MCF 10A (cell line): ENCODE measurements around the gene IBTK. TPM values are rescaled to one million over a fixed set of nuclear protein-coding genes. Genes with fewer than 3 reads are reported as not detected.
"Not testable (repeated sequence)": the region's sequence is repeated elsewhere in the genome, so short reads cannot be mapped to it uniquely, and the experiment has no call there.

Source experiments
- Bru-seq: library from RNA; stranded (reverse); fragments of 400-500 nt; gene quantifications from one replicate; lab custom pipeline; 2021; lab: Mats Ljungman, UMichigan
- BruChase-seq, 2 experiments: library from RNA; stranded (reverse); fragments of 400-500 nt; gene quantifications; one replicate each; lab custom pipeline; 2021; lab: Mats Ljungman, UMichigan
- BruUV-seq: library from RNA; stranded (reverse); fragments of 400-500 nt; replicated peaks from 2 replicates; lab custom pipeline; 2021; lab: Mats Ljungman, UMichigan
- CTCF ChIA-PET: fragments of 300-600 bp; sonication (Branson Sonifier 250); formaldehyde crosslinking; extraction: SDS; loops from one replicate; lab custom pipeline; 2021; ENCODE audit warnings: antibody characterized with exemption, inconsistent platforms; lab: Yijun Ruan, JAX
- POLR2A ChIA-PET: fragments of 300-600, 350-650 bp; sonication (Branson Sonifier 250); formaldehyde crosslinking; extraction: SDS; loops from one replicate; lab custom pipeline; 2020; ENCODE audit warnings: antibody characterized with exemption, inconsistent platforms; lab: Yijun Ruan, JAX
- DNase-seq: peaks from one replicate; pipeline ENCODE4 v3.0.0-alpha.2; 2018; ENCODE audit not compliant: unreplicated experiment
- H3K27ac Mint-ChIP-seq: one replicate; pipeline ENCODE4 v1.8.0; 2022; ENCODE audit warnings: mild to moderate bottlenecking, low read depth, mixed read lengths; ENCODE audit not compliant: unreplicated experiment
- H3K27me3 Mint-ChIP-seq: one replicate; pipeline ENCODE4 v1.8.0; 2022; ENCODE audit warnings: mixed read lengths; ENCODE audit not compliant: insufficient read depth, unreplicated experiment
- H3K36me3 Mint-ChIP-seq: one replicate; pipeline ENCODE4 v1.8.0; 2022; ENCODE audit warnings: mild to moderate bottlenecking, moderate library complexity, mixed read lengths; ENCODE audit not compliant: insufficient read depth, unreplicated experiment
- H3K4me1 Mint-ChIP-seq: one replicate; pipeline ENCODE4 v1.8.0; 2022; ENCODE audit warnings: mixed read lengths; ENCODE audit not compliant: insufficient read depth, unreplicated experiment
- H3K4me3 Mint-ChIP-seq: one replicate; pipeline ENCODE4 v1.8.0; 2022; ENCODE audit warnings: mild to moderate bottlenecking, moderate library complexity, mixed read lengths; ENCODE audit not compliant: unreplicated experiment
- H3K9me3 Mint-ChIP-seq: one replicate; pipeline ENCODE4 v1.8.0; 2022; ENCODE audit warnings: mixed read lengths; ENCODE audit not compliant: unreplicated experiment
- intact Hi-C: fragments of 100-400 bp; cut with micrococcal nuclease; formaldehyde crosslinking; loops from 2 replicates; pipeline ENCODE4 v1.14.1; 2022
- long read RNA-seq: library from polyadenylated mRNA; stranded (forward); transcript quantifications from one replicate; pipeline ENCODE4 v2.0.0, GENCODE V29; 2022
- total RNA-seq: library from RNA; stranded (reverse); gene quantifications from 2 replicates; pipeline ENCODE4 v1.2.3, GENCODE V29; 2022
- TF ChIP-seq, protein P1 (sequence below): fragments of 200-600 bp; IDR thresholded peaks from one replicate; pipeline ENCODE4 v1.8.0; 2022; ENCODE audit warnings: antibody characterized with exemption, mild to moderate bottlenecking; ENCODE audit not compliant: unreplicated experiment

Gene IBTK, protein sequence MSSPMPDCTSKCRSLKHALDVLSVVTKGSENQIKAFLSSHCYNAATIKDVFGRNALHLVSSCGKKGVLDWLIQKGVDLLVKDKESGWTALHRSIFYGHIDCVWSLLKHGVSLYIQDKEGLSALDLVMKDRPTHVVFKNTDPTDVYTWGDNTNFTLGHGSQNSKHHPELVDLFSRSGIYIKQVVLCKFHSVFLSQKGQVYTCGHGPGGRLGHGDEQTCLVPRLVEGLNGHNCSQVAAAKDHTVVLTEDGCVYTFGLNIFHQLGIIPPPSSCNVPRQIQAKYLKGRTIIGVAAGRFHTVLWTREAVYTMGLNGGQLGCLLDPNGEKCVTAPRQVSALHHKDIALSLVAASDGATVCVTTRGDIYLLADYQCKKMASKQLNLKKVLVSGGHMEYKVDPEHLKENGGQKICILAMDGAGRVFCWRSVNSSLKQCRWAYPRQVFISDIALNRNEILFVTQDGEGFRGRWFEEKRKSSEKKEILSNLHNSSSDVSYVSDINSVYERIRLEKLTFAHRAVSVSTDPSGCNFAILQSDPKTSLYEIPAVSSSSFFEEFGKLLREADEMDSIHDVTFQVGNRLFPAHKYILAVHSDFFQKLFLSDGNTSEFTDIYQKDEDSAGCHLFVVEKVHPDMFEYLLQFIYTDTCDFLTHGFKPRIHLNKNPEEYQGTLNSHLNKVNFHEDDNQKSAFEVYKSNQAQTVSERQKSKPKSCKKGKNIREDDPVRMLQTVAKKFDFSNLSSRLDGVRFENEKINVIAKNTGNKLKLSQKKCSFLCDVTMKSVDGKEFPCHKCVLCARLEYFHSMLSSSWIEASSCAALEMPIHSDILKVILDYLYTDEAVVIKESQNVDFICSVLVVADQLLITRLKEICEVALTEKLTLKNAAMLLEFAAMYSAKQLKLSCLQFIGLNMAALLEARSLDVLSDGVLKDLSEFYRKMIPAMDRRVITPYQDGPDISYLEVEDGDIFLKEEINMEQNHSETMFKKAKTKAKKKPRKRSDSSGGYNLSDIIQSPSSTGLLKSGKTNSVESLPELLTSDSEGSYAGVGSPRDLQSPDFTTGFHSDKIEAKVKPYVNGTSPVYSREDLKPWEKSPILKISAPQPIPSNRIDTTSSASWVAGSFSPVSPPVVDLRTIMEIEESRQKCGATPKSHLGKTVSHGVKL (N-terminal part only)
- total RNA-seq = 59.0 and 66.2 TPM in 2 replicates
- Bru-seq, nascent RNA = percentile 96 among the genes with signal in this experiment
- BruChase-seq, experiment 1, labeled RNA remaining after a 6-hour chase = percentile 96 among the genes with signal in this experiment
- BruChase-seq, experiment 2, labeled RNA remaining after a 2-hour chase = percentile 97 among the genes with signal in this experiment
- long read RNA-seq, full-length matches to known transcripts = 62 of 109 reads
- long read RNA-seq, partial matches to known transcripts = 16 of 109 reads
- long read RNA-seq, other reads (novel, unspliced or antisense) = 31 of 109 reads

- H3K36me3 Mint-ChIP-seq = peaks cover 4% of the 10 kb centered on the region
- no peaks in the 10 kb centered on the region for H3K27me3 Mint-ChIP-seq
- TF ChIP-seq, protein P1, sequence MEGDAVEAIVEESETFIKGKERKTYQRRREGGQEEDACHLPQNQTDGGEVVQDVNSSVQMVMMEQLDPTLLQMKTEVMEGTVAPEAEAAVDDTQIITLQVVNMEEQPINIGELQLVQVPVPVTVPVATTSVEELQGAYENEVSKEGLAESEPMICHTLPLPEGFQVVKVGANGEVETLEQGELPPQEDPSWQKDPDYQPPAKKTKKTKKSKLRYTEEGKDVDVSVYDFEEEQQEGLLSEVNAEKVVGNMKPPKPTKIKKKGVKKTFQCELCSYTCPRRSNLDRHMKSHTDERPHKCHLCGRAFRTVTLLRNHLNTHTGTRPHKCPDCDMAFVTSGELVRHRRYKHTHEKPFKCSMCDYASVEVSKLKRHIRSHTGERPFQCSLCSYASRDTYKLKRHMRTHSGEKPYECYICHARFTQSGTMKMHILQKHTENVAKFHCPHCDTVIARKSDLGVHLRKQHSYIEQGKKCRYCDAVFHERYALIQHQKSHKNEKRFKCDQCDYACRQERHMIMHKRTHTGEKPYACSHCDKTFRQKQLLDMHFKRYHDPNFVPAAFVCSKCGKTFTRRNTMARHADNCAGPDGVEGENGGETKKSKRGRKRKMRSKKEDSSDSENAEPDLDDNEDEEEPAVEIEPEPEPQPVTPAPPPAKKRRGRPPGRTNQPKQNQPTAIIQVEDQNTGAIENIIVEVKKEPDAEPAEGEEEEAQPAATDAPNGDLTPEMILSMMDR = no peak
- BruUV-seq = no TSS peak
- CTCF ChIA-PET = interaction anchor here (1.0 to 4.2 kb wide), 5 partner anchors 23 to 975 kb away, joined by 3 to 37 read pairs (median 12); partner anchors contain the start of genes DOP1A and UBE3D
- H3K4me3 Mint-ChIP-seq = peak within 1 kb of the TSS; percentile 86
- POLR2A ChIA-PET = interaction anchor here (0.6 to 3.8 kb wide), 14 partner anchors 11 to 915 kb away, joined by 3 to 82 read pairs (median 5); partner anchors contain the start of genes DOP1A, TPBG and UBE3D
- H3K4me1 Mint-ChIP-seq = peaks cover 31% of the 10 kb centered on the region
- intact Hi-C loops = loop anchor here (5.0 to 10.0 kb wide), 2 partner anchors 945 to 1187 kb away; partner anchors contain the start of genes ME1, PGM3 and RWDD2A
- H3K27ac Mint-ChIP-seq = peak within 1 kb of the TSS; percentile 95
- H3K9me3 Mint-ChIP-seq = no peaks in the 10 kb centered on the region
- peak; percentile 96 for DNase-seq
Observed at GRCh38 chr6:82247505-82248272, at the start of gene IBTK. Gene IBTK (minus strand): TSS chr6:82247744. CDS start chr6:82240486, 7,258 bp downstream.

DNA sequence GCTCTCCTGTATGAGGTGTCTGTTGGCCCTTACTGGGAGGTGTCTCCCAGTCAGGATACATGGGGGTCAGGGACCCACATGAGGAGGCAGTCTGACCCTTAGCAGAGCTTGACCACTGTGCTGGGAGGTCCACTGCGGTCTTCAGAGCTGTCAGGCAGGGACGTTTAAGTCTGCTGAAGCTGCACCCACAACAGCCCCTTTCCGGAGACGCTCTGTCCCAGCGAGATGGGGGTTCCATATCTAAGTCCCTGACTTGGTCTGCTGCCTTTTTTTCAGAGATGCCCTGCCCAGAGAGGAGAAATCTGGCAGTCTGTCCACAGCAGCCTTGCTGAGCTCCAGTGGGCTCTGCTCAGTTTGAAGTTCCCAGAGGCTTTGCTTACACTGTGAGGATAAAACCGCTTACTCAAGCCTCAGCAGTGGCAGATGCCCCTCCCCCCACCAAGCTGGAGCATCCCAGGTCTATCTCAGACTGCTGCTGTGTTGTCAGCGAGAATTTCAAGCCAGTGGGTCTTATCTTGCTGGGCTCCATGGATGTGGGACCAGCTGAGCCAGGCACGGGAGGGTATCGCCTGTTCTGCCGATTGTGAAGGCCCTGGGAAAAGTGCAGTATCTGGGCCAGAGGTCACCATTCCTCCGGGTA lies 36.3 kb upstream of the IBTK start:
- CTCF ChIA-PET = interaction anchor here (1.1 to 3.2 kb wide), 4 partner anchors 9 to 774 kb away, joined by 3 to 15 read pairs (median 4); no protein-coding TSS in a partner anchor
- TF ChIP-seq, protein P1 = no peak
- Mint-ChIP-seq H3K4me1 (no peaks in the 10 kb centered on the region), H3K27me3 (no peaks in the 10 kb centered on the region), H3K4me3 (no peak overlapping the region), H3K27ac (no peak overlapping the region), H3K36me3 (no peaks in the 10 kb centered on the region), H3K9me3 (no peaks in the 10 kb centered on the region)
- DNase-seq = no peak
- POLR2A ChIA-PET = interaction anchor here (0.6 kb wide), 1 partner anchor 718 kb away, joined by 3 read pairs; no protein-coding TSS in a partner anchor
- intact Hi-C loops = no loop called here
- no TSS peak for BruUV-seq

GRCh38 chr6:82281550-82281949 lies 34.0 kb upstream of the IBTK start:
- H3K9me3 Mint-ChIP-seq, BruUV-seq, H3K4me1 Mint-ChIP-seq, H3K36me3 Mint-ChIP-seq, H3K27ac Mint-ChIP-seq, H3K4me3 Mint-ChIP-seq, DNase-seq, intact Hi-C loops, H3K27me3 Mint-ChIP-seq: not testable (repeated sequence)
- ChIA-PET CTCF (interaction anchor here (0.6 to 3.2 kb wide), 3 partner anchors 10 to 182 kb away, joined by 3 to 15 read pairs (median 4); no protein-coding TSS in a partner anchor), POLR2A (interaction anchor here (0.6 kb wide), 1 partner anchor 23 kb away, joined by 4 read pairs; no protein-coding TSS in a partner anchor)
